ENCODE measurements around the gene CHMP1A.

CHMP1A gene

GRCh38 chr16:89655062-89655643 lies 2.4 kb downstream of the CHMP1A start:
- no peak for DNase-seq (ENCODE audit: extremely low read depth, insufficient read length)
- Histone ChIP-seq H3K27me3 (replicated peaks; ENCODE audit: control insufficient read depth, insufficient read depth, low read length) (no peaks in the 10 kb centered on the region), H3K4me3 (replicated peaks; ENCODE audit: low read depth, low read length) (no peak overlapping the region), H3K36me3 (ENCODE audit: control insufficient read depth, insufficient read depth, low read length) (peaks cover 12% of the 10 kb centered on the region)
- TF ChIP-seq CTCF (IDR thresholded peaks at IDR 0.05; ENCODE audit: insufficient read depth, low read length, poor library complexity, severe bottlenecking) = no peak

GRCh38 chr16:89653656-89654295 lies 3.7 kb downstream of the CHMP1A start:
- H3K4me3 ChIP-seq (replicated peaks; ENCODE audit: low read depth, low read length) = no peak overlapping the region
- no peak for TF ChIP-seq CTCF (IDR thresholded peaks at IDR 0.05; ENCODE audit: insufficient read depth, low read length, poor library complexity, severe bottlenecking)
- peaks cover 15% of the 10 kb centered on the region for H3K36me3 ChIP-seq (ENCODE audit: control insufficient read depth, insufficient read depth, low read length)
- no peaks in the 10 kb centered on the region for H3K27me3 ChIP-seq (replicated peaks; ENCODE audit: control insufficient read depth, insufficient read depth, low read length)
- no peak for DNase-seq (ENCODE audit: extremely low read depth, insufficient read length)

GRCh38 chr16:89651584-89651983 lies 5.9 kb downstream of the CHMP1A start:
- Histone ChIP-seq H3K27me3 (replicated peaks; ENCODE audit: control insufficient read depth, insufficient read depth, low read length) (no peaks in the 10 kb centered on the region), H3K4me3 (replicated peaks; ENCODE audit: low read depth, low read length) (no peak overlapping the region), H3K36me3 (ENCODE audit: control insufficient read depth, insufficient read depth, low read length) (peaks cover 19% of the 10 kb centered on the region)
- no peak for DNase-seq (ENCODE audit: extremely low read depth, insufficient read length)
- no peak for TF ChIP-seq CTCF (IDR thresholded peaks at IDR 0.05; ENCODE audit: insufficient read depth, low read length, poor library complexity, severe bottlenecking)

- peaks cover 30% of the 10 kb centered on the region for H3K36me3 ChIP-seq (ENCODE audit: control insufficient read depth, insufficient read depth, low read length)
- no peak for TF ChIP-seq CTCF (IDR thresholded peaks at IDR 0.05; ENCODE audit: insufficient read depth, low read length, poor library complexity, severe bottlenecking)
- no peaks in the 10 kb centered on the region for H3K27me3 ChIP-seq (replicated peaks; ENCODE audit: control insufficient read depth, insufficient read depth, low read length)
- H3K4me3 ChIP-seq (replicated peaks; ENCODE audit: low read depth, low read length) = no peak overlapping the region
- no peak for DNase-seq (ENCODE audit: extremely low read depth, insufficient read length)
Observed at GRCh38 chr16:89646906-89647305, 10.6 kb downstream of the CHMP1A start.

GRCh38 chr16:89646270-89646669 lies 11.2 kb downstream of the CHMP1A start:
- TF ChIP-seq CTCF (IDR thresholded peaks at IDR 0.05; ENCODE audit: insufficient read depth, low read length, poor library complexity, severe bottlenecking) = no peak
- Histone ChIP-seq H3K36me3 (ENCODE audit: control insufficient read depth, insufficient read depth, low read length) (peaks cover 26% of the 10 kb centered on the region), H3K27me3 (replicated peaks; ENCODE audit: control insufficient read depth, insufficient read depth, low read length) (no peaks in the 10 kb centered on the region), H3K4me3 (replicated peaks; ENCODE audit: low read depth, low read length) (no peak overlapping the region)
- no peak for DNase-seq (ENCODE audit: extremely low read depth, insufficient read length)

All from GM06990 (cell line).